ENCODE data around the gene PEX14.

The PEX14 gene

GRCh38 chr1:10608690-10609089 is 133.9 kb downstream of the PEX14 start:
- DNase-seq (ENCODE audit: low read depth): no peak

GRCh38 chr1:10610901-10611600 is 136.3 kb downstream of the PEX14 start:
- DNase-seq (ENCODE audit: low read depth): no peak
- no peak overlapping the region for H3K4me3 ChIP-seq (ENCODE audit: low read depth, low read length)

More at GRCh38 chr1:10608690-10609089, 133.9 kb downstream of the PEX14 start:
- no peak overlapping the region for H3K4me3 ChIP-seq (ENCODE audit: low read depth, low read length)

GRCh38 chr1:10612436-10613160 is 137.8 kb downstream of the PEX14 start:
- no peak overlapping the region for H3K4me3 ChIP-seq (ENCODE audit: low read depth, low read length)
- no peak for DNase-seq (ENCODE audit: low read depth)

- no peak overlapping the region for H3K4me3 ChIP-seq (ENCODE audit: low read depth, low read length)
- DNase-seq (ENCODE audit: low read depth): no peak
These were observed 138.6 kb downstream of the PEX14 start for GRCh38 chr1:10613340-10613739.

GRCh38 chr1:10613861-10614260 is 139.1 kb downstream of the PEX14 start:
- no peak overlapping the region for H3K4me3 ChIP-seq (ENCODE audit: low read depth, low read length)
- DNase-seq (ENCODE audit: low read depth): no peak

GRCh38 chr1:10614377-10615225 is 139.9 kb downstream of the PEX14 start:
- DNase-seq (ENCODE audit: low read depth): no peak
- H3K4me3 ChIP-seq (ENCODE audit: low read depth, low read length): no peak overlapping the region

- DNase-seq (ENCODE audit: low read depth): no peak
- H3K4me3 ChIP-seq (ENCODE audit: low read depth, low read length): no peak overlapping the region
These were observed 140.6 kb downstream of the PEX14 start for GRCh38 chr1:10615332-10615731.

GRCh38 chr1:10615932-10616671 is 141.4 kb downstream of the PEX14 start:
- no peak overlapping the region for H3K4me3 ChIP-seq (ENCODE audit: low read depth, low read length)
- no peak for DNase-seq (ENCODE audit: low read depth)

- no peak for DNase-seq (ENCODE audit: low read depth)
- H3K4me3 ChIP-seq (ENCODE audit: low read depth, low read length): no peak overlapping the region
These were observed 141.9 kb downstream of the PEX14 start for GRCh38 chr1:10616696-10617095.

GRCh38 chr1:10617318-10617717 is 142.6 kb downstream of the PEX14 start:
- no peak overlapping the region for H3K4me3 ChIP-seq (ENCODE audit: low read depth, low read length)
- DNase-seq (ENCODE audit: low read depth): no peak

- no peak for DNase-seq (ENCODE audit: low read depth)
- H3K4me3 ChIP-seq (ENCODE audit: low read depth, low read length): no peak overlapping the region
These were observed 143.5 kb downstream of the PEX14 start for GRCh38 chr1:10617931-10618885.

- no peak overlapping the region for H3K4me3 ChIP-seq (ENCODE audit: low read depth, low read length)
- no peak for DNase-seq (ENCODE audit: low read depth)
These were observed 146.0 kb downstream of the PEX14 start for GRCh38 chr1:10620776-10621175.

- H3K4me3 ChIP-seq (ENCODE audit: low read depth, low read length): no peak overlapping the region
- DNase-seq (ENCODE audit: low read depth): no peak
These were observed 147.2 kb downstream of the PEX14 start for GRCh38 chr1:10621906-10622305.

GRCh38 chr1:10622910-10623685 is 148.3 kb downstream of the PEX14 start:
- no peak for DNase-seq (ENCODE audit: low read depth)
- H3K4me3 ChIP-seq (ENCODE audit: low read depth, low read length): no peak overlapping the region

- no peak overlapping the region for H3K4me3 ChIP-seq (ENCODE audit: low read depth, low read length)
- DNase-seq (ENCODE audit: low read depth): no peak
These were observed 149.0 kb downstream of the PEX14 start for GRCh38 chr1:10623686-10624145.

- DNase-seq (ENCODE audit: low read depth): no peak
- no peak overlapping the region for H3K4me3 ChIP-seq (ENCODE audit: low read depth, low read length)
These were observed 149.7 kb downstream of the PEX14 start for GRCh38 chr1:10624256-10625050.

GRCh38 chr1:10625076-10625475 is 150.3 kb downstream of the PEX14 start:
- no peak for DNase-seq (ENCODE audit: low read depth)
- H3K4me3 ChIP-seq (ENCODE audit: low read depth, low read length): no peak overlapping the region

Measured in skeletal muscle cell (primary cell).